ENCODE data around the gene IQSEC1.

DNA sequence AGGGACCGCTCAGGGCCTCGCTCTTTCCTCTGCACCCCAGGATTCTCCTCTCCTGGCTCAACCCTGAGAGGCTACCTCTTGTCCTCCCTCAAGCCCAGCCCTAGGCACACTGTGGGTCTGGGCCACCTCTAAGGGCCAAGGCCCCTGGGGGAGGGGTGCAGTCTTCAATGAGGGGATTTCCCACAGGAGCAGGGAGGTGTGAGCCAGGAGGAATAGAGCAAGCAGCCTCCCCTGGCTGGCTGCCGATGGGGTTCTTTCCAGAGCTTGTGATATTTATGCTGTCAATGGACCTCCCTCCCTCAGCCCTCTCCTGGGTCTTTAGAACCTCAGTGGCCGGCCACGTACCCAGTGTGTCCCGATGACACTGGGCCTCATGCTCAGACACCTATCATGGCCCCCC, 132.4 kb downstream of the IQSEC1 start:
- TF ChIP-seq, protein P1, sequence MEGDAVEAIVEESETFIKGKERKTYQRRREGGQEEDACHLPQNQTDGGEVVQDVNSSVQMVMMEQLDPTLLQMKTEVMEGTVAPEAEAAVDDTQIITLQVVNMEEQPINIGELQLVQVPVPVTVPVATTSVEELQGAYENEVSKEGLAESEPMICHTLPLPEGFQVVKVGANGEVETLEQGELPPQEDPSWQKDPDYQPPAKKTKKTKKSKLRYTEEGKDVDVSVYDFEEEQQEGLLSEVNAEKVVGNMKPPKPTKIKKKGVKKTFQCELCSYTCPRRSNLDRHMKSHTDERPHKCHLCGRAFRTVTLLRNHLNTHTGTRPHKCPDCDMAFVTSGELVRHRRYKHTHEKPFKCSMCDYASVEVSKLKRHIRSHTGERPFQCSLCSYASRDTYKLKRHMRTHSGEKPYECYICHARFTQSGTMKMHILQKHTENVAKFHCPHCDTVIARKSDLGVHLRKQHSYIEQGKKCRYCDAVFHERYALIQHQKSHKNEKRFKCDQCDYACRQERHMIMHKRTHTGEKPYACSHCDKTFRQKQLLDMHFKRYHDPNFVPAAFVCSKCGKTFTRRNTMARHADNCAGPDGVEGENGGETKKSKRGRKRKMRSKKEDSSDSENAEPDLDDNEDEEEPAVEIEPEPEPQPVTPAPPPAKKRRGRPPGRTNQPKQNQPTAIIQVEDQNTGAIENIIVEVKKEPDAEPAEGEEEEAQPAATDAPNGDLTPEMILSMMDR (IDR thresholded peaks at IDR 0.05; ENCODE audit: insufficient read depth, low read length, poor library complexity, severe bottlenecking) = no peak
- no peak for TF ChIP-seq EZH2phosphoT487 (conservative IDR thresholded peaks at IDR 0.05; ENCODE audit: low read length)
